Nephron progenitor cell (in vitro differentiated cells): ENCODE results near the gene SOX3.

Source experiments
- DNase-seq: peaks from one replicate; pipeline ENCODE4 v3.0.0; 2021
- H3K27ac Mint-ChIP-seq: 2 replicates; pipeline ENCODE4 v1.8.0; 2021; ENCODE audit warnings: mild to moderate bottlenecking, moderate library complexity, mixed read lengths
- H3K27me3 Mint-ChIP-seq: 2 replicates; pipeline ENCODE4 v1.8.0; 2021; ENCODE audit warnings: mild to moderate bottlenecking, low read depth, mixed read lengths; ENCODE audit not compliant: poor library complexity
- H3K36me3 Mint-ChIP-seq: 2 replicates; pipeline ENCODE4 v1.8.0; 2021; ENCODE audit warnings: low read depth, mixed read lengths
- H3K4me1 Mint-ChIP-seq: 2 replicates; pipeline ENCODE4 v1.8.0; 2021; ENCODE audit warnings: mixed read lengths
- H3K4me3 Mint-ChIP-seq: 2 replicates; pipeline ENCODE4 v1.8.0; 2021; ENCODE audit warnings: mild to moderate bottlenecking, moderate library complexity, mixed read lengths
- H3K9me3 Mint-ChIP-seq: 2 replicates; pipeline ENCODE4 v1.8.0; 2021; ENCODE audit warnings: mild to moderate bottlenecking, moderate library complexity, mixed read lengths
- CTCF ChIP-seq: fragments of 200-600 bp; sonication (generic); IDR thresholded peaks from 2 replicates; pipeline ENCODE4 v1.5.0; 2021; ENCODE audit warnings: antibody characterized with exemption

The SOX3 gene

GRCh38 chrX:140514554-140514953 lies 9.7 kb upstream of the SOX3 start:
- Mint-ChIP-seq H3K4me1 (peaks cover 15% of the 10 kb centered on the region), H3K4me3 (no peak overlapping the region), H3K27ac (no peak overlapping the region), H3K36me3 (no peaks in the 10 kb centered on the region), H3K9me3 (no peaks in the 10 kb centered on the region), H3K27me3 (peaks cover 63% of the 10 kb centered on the region)
- no peak for DNase-seq
- no peak for TF ChIP-seq CTCF

- no peak for TF ChIP-seq CTCF
- Mint-ChIP-seq H3K9me3 (peaks cover 6% of the 10 kb centered on the region), H3K27ac (no peak overlapping the region), H3K27me3 (peaks cover 87% of the 10 kb centered on the region), H3K36me3 (no peaks in the 10 kb centered on the region), H3K4me3 (peak overlapping the region; percentile 72), H3K4me1 (peaks cover 39% of the 10 kb centered on the region)
- DNase-seq, result peak; percentile 55
Measured at GRCh38 chrX:140510895-140511295, 6.0 kb upstream of the SOX3 start.

GRCh38 chrX:140510306-140510676 lies 5.4 kb upstream of the SOX3 start:
- Mint-ChIP-seq H3K36me3 (no peaks in the 10 kb centered on the region), H3K9me3 (peaks cover 6% of the 10 kb centered on the region), H3K27ac (no peak overlapping the region), H3K27me3 (peaks cover 93% of the 10 kb centered on the region), H3K4me3 (no peak overlapping the region), H3K4me1 (peaks cover 44% of the 10 kb centered on the region)
- DNase-seq, result no peak
- peak; percentile 11 for TF ChIP-seq CTCF

GRCh38 chrX:140509468-140510305 lies 4.8 kb upstream of the SOX3 start:
- peaks cover 6% of the 10 kb centered on the region for H3K9me3 Mint-ChIP-seq
- no peak for DNase-seq
- peaks cover 98% of the 10 kb centered on the region for H3K27me3 Mint-ChIP-seq
- H3K36me3 Mint-ChIP-seq, result no peaks in the 10 kb centered on the region
- H3K27ac Mint-ChIP-seq, result no peak overlapping the region
- peaks cover 44% of the 10 kb centered on the region for H3K4me1 Mint-ChIP-seq
- no peak for TF ChIP-seq CTCF
- peak overlapping the region; percentile 29 for H3K4me3 Mint-ChIP-seq

- peaks cover 96% of the 10 kb centered on the region for H3K27me3 Mint-ChIP-seq
Measured at GRCh38 chrX:140508958-140509357, 4.1 kb upstream of the SOX3 start.

More at GRCh38 chrX:140508958-140509357, 4.1 kb upstream of the SOX3 start:
- TF ChIP-seq CTCF, result no peak
- no peak overlapping the region for H3K27ac Mint-ChIP-seq
- no peaks in the 10 kb centered on the region for H3K36me3 Mint-ChIP-seq
- no peak for DNase-seq
- H3K4me3 Mint-ChIP-seq, result peak overlapping the region; percentile 29
- peaks cover 6% of the 10 kb centered on the region for H3K9me3 Mint-ChIP-seq
- peaks cover 44% of the 10 kb centered on the region for H3K4me1 Mint-ChIP-seq
